Measurements from ENCODE around the gene ARID5B. TPM values are rescaled to one million over a fixed set of nuclear protein-coding genes. Genes with fewer than 3 reads are reported as not detected.

ARID5B gene
- total and polyA plus RNA-seq, 2 experiments from 2014 or later, result 1.3 to 1.6 TPM

DNA sequence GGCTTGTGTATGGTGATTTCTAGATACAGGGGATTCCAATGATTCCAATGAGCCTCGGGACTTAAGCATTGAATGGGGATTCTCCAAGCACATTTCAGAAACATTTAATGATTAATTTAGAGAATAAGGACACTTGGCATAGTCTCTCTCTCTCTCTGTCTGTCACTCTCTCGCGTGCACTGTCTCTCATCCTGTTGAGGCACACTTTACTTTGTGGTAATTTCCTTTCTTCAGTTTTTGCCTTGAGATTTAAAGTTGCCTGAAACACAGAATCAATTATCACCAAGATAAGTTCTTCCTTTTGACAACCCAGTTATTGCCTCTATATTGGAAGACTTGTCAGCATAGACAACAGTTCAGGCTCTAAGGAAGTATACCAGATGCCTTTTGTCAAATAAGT, 131.6 kb downstream of the ARID5B start:
- Histone ChIP-seq H2AFZ (no peak overlapping the region), H3K4me2 (no peak overlapping the region), H3K4me3 (no peak overlapping the region), H3K4me1 (ENCODE audit: insufficient read depth) (peaks cover 23% of the 10 kb centered on the region), H3K36me3 (ENCODE audit: insufficient read depth) (no peaks in the 10 kb centered on the region), H3K79me2 (replicated peaks; ENCODE audit: insufficient read depth) (no peaks in the 10 kb centered on the region), H3K27ac (ENCODE audit: low read depth) (no peak overlapping the region), H4K20me1 (replicated peaks; ENCODE audit: insufficient read depth) (no peaks in the 10 kb centered on the region), H3F3A (replicated peaks; ENCODE audit: low read depth) (no peaks in the 10 kb centered on the region), H3K9me2 (ENCODE audit: insufficient read depth) (no peaks in the 10 kb centered on the region), H3K27me3 (ENCODE audit: insufficient read depth) (peaks cover 18% of the 10 kb centered on the region)
- H3K36me3 Mint-ChIP-seq (ENCODE audit: low read depth), result no peaks in the 10 kb centered on the region
- no peak for TF ChIP-seq NANOG (IDR thresholded peaks at IDR 0.05; ENCODE audit: borderline replicate concordance)
- no peaks in the 10 kb centered on the region for H3K9me3 Mint-ChIP-seq
- no peak overlapping the region for H3K4me3 Mint-ChIP-seq
- DNase-seq (ENCODE audit: low spot score), result no peak
- peaks cover 16% of the 10 kb centered on the region for H3K4me1 Mint-ChIP-seq
- ATAC-seq, result no peak
- H3K27ac Mint-ChIP-seq, result no peak overlapping the region
- peaks cover 2% of the 10 kb centered on the region for H3K27me3 Mint-ChIP-seq (ENCODE audit: insufficient read depth, low read depth, poor library complexity)

- no peak overlapping the region for H3K4me2 ChIP-seq
- no peak overlapping the region for H3K4me3 ChIP-seq
- no peaks in the 10 kb centered on the region for H3K79me2 ChIP-seq (replicated peaks; ENCODE audit: insufficient read depth)
- Mint-ChIP-seq H3K9me3 (no peaks in the 10 kb centered on the region), H3K4me1 (peaks cover 21% of the 10 kb centered on the region), H3K27ac (no peak overlapping the region), H3K4me3 (no peak overlapping the region), H3K27me3 (ENCODE audit: insufficient read depth, low read depth, poor library complexity) (peaks cover 2% of the 10 kb centered on the region), H3K36me3 (ENCODE audit: low read depth) (no peaks in the 10 kb centered on the region)
- no peak overlapping the region for H3K27ac ChIP-seq (ENCODE audit: low read depth)
- H3K36me3 ChIP-seq (ENCODE audit: insufficient read depth), result no peaks in the 10 kb centered on the region
- H3K9me2 ChIP-seq (ENCODE audit: insufficient read depth), result no peaks in the 10 kb centered on the region
- H4K20me1 ChIP-seq (replicated peaks; ENCODE audit: insufficient read depth), result no peaks in the 10 kb centered on the region
- no peak overlapping the region for H2AFZ ChIP-seq
- H3F3A ChIP-seq (replicated peaks; ENCODE audit: low read depth), result no peaks in the 10 kb centered on the region
- peaks cover 21% of the 10 kb centered on the region for H3K27me3 ChIP-seq (ENCODE audit: insufficient read depth)
- H3K4me1 ChIP-seq (ENCODE audit: insufficient read depth), result peaks cover 27% of the 10 kb centered on the region
- ATAC-seq (no peak), DNase-seq (ENCODE audit: low spot score) (no peak)
- TF ChIP-seq ZNF114 (CRISPR knock-in tag; IDR thresholded peaks at IDR 0.05) (no peak), STAT1 (IDR thresholded peaks at IDR 0.05; ENCODE audit: unreplicated experiment) (no peak), CREB1 (CRISPR knock-in tag; IDR thresholded peaks at IDR 0.05; ENCODE audit: low read depth) (no peak), EZH2 (IDR thresholded peaks at IDR 0.05; ENCODE audit: low read depth, unreplicated experiment) (no peak), JUNB (IDR thresholded peaks at IDR 0.05; ENCODE audit: unreplicated experiment) (no peak), NANOG (IDR thresholded peaks at IDR 0.05; ENCODE audit: borderline replicate concordance) (no peak), EZH2phosphoT487 (IDR thresholded peaks at IDR 0.05; ENCODE audit: unreplicated experiment) (no peak), ZNF331 (CRISPR knock-in tag; IDR thresholded peaks at IDR 0.05; ENCODE audit: low read depth) (no peak), POLR2AphosphoS5 (IDR thresholded peaks at IDR 0.05; ENCODE audit: low read depth) (no peak)
- TF ChIP-seq, protein P1, sequence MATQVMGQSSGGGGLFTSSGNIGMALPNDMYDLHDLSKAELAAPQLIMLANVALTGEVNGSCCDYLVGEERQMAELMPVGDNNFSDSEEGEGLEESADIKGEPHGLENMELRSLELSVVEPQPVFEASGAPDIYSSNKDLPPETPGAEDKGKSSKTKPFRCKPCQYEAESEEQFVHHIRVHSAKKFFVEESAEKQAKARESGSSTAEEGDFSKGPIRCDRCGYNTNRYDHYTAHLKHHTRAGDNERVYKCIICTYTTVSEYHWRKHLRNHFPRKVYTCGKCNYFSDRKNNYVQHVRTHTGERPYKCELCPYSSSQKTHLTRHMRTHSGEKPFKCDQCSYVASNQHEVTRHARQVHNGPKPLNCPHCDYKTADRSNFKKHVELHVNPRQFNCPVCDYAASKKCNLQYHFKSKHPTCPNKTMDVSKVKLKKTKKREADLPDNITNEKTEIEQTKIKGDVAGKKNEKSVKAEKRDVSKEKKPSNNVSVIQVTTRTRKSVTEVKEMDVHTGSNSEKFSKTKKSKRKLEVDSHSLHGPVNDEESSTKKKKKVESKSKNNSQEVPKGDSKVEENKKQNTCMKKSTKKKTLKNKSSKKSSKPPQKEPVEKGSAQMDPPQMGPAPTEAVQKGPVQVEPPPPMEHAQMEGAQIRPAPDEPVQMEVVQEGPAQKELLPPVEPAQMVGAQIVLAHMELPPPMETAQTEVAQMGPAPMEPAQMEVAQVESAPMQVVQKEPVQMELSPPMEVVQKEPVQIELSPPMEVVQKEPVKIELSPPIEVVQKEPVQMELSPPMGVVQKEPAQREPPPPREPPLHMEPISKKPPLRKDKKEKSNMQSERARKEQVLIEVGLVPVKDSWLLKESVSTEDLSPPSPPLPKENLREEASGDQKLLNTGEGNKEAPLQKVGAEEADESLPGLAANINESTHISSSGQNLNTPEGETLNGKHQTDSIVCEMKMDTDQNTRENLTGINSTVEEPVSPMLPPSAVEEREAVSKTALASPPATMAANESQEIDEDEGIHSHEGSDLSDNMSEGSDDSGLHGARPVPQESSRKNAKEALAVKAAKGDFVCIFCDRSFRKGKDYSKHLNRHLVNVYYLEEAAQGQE (IDR thresholded peaks at IDR 0.05; ENCODE audit: unreplicated experiment), result no peak
- TF ChIP-seq, protein P2, sequence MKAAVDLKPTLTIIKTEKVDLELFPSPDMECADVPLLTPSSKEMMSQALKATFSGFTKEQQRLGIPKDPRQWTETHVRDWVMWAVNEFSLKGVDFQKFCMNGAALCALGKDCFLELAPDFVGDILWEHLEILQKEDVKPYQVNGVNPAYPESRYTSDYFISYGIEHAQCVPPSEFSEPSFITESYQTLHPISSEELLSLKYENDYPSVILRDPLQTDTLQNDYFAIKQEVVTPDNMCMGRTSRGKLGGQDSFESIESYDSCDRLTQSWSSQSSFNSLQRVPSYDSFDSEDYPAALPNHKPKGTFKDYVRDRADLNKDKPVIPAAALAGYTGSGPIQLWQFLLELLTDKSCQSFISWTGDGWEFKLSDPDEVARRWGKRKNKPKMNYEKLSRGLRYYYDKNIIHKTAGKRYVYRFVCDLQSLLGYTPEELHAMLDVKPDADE (IDR thresholded peaks at IDR 0.05), result no peak
- TF ChIP-seq, protein P3, sequence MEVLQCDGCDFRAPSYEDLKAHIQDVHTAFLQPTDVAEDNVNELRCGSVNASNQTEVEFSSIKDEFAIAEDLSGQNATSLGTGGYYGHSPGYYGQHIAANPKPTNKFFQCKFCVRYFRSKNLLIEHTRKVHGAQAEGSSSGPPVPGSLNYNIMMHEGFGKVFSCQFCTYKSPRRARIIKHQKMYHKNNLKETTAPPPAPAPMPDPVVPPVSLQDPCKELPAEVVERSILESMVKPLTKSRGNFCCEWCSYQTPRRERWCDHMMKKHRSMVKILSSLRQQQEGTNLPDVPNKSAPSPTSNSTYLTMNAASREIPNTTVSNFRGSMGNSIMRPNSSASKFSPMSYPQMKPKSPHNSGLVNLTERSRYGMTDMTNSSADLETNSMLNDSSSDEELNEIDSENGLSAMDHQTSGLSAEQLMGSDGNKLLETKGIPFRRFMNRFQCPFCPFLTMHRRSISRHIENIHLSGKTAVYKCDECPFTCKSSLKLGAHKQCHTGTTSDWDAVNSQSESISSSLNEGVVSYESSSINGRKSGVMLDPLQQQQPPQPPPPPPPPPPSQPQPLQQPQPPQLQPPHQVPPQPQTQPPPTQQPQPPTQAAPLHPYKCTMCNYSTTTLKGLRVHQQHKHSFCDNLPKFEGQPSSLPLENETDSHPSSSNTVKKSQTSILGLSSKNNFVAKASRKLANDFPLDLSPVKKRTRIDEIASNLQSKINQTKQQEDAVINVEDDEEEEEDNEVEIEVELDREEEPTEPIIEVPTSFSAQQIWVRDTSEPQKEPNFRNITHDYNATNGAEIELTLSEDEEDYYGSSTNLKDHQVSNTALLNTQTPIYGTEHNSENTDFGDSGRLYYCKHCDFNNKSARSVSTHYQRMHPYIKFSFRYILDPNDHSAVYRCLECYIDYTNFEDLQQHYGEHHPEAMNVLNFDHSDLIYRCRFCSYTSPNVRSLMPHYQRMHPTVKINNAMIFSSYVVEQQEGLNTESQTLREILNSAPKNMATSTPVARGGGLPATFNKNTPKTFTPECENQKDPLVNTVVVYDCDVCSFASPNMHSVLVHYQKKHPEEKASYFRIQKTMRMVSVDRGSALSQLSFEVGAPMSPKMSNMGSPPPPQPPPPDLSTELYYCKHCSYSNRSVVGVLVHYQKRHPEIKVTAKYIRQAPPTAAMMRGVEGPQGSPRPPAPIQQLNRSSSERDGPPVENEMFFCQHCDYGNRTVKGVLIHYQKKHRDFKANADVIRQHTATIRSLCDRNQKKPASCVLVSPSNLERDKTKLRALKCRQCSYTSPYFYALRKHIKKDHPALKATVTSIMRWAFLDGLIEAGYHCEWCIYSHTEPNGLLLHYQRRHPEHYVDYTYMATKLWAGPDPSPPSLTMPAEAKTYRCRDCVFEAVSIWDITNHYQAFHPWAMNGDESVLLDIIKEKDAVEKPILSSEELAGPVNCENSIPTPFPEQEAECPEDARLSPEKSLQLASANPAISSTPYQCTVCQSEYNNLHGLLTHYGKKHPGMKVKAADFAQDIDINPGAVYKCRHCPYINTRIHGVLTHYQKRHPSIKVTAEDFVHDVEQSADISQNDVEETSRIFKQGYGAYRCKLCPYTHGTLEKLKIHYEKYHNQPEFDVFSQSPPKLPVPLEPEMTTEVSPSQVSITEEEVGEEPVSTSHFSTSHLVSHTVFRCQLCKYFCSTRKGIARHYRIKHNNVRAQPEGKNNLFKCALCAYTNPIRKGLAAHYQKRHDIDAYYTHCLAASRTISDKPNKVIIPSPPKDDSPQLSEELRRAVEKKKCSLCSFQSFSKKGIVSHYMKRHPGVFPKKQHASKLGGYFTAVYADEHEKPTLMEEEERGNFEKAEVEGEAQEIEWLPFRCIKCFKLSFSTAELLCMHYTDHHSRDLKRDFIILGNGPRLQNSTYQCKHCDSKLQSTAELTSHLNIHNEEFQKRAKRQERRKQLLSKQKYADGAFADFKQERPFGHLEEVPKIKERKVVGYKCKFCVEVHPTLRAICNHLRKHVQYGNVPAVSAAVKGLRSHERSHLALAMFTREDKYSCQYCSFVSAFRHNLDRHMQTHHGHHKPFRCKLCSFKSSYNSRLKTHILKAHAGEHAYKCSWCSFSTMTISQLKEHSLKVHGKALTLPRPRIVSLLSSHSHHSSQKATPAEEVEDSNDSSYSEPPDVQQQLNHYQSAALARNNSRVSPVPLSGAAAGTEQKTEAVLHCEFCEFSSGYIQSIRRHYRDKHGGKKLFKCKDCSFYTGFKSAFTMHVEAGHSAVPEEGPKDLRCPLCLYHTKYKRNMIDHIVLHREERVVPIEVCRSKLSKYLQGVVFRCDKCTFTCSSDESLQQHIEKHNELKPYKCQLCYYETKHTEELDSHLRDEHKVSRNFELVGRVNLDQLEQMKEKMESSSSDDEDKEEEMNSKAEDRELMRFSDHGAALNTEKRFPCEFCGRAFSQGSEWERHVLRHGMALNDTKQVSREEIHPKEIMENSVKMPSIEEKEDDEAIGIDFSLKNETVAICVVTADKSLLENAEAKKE (CRISPR knock-in tag; IDR thresholded peaks at IDR 0.05), result no peak
Observed at GRCh38 chr10:62034096-62034640, 132.7 kb downstream of the ARID5B start.

All from GM23338 (cell line).